Measurements from ENCODE around the gene FLYWCH2.

FLYWCH2 gene

GRCh38 chr16:2882650-2883457, at the start of gene FLYWCH2:
FLYWCH2 (plus strand) TSS chr16:2883215; CDS start chr16:2896450, 13,235 bp downstream.
- DNase-seq: peak; percentile 92 to 100 (median 98)

GRCh38 chr16:2833776-2834175, 49.2 kb upstream of the FLYWCH2 start:
- DNase-seq: no peak

GRCh38 chr16:2834968-2835367, 48.0 kb upstream of the FLYWCH2 start:
- no peak for DNase-seq

- peak in 10 of 58 donors; percentile 2 to 47 (median 12) for DNase-seq
Observed at GRCh38 chr16:2835638-2836493, 47.1 kb upstream of the FLYWCH2 start.

GRCh38 chr16:2836646-2837508, 46.1 kb upstream of the FLYWCH2 start:
- no peak for DNase-seq

GRCh38 chr16:2838928-2839327, 44.1 kb upstream of the FLYWCH2 start:
- peak in 54 of 58 donors; percentile 4 to 76 (median 52) for DNase-seq

- no peak for DNase-seq
Observed at GRCh38 chr16:2839650-2840450, 43.2 kb upstream of the FLYWCH2 start.

- no peak for DNase-seq
Observed at GRCh38 chr16:2840914-2841313, 42.1 kb upstream of the FLYWCH2 start.

- no peak for DNase-seq
Observed at GRCh38 chr16:2841606-2842339, 41.2 kb upstream of the FLYWCH2 start.

- DNase-seq: peak in 6 of 58 donors; percentile 7 to 40 (median 13)
Observed at GRCh38 chr16:2842340-2843000, 40.5 kb upstream of the FLYWCH2 start.

- DNase-seq: no peak
Observed at GRCh38 chr16:2843526-2843925, 39.5 kb upstream of the FLYWCH2 start.

- no peak for DNase-seq
Observed at GRCh38 chr16:2845116-2845515, 37.9 kb upstream of the FLYWCH2 start.

GRCh38 chr16:2846511-2847310, 36.3 kb upstream of the FLYWCH2 start:
- DNase-seq: no peak

- DNase-seq: no peak
Observed at GRCh38 chr16:2848933-2849725, 33.9 kb upstream of the FLYWCH2 start.

GRCh38 chr16:2852003-2852730, 30.8 kb upstream of the FLYWCH2 start:
- DNase-seq: no peak

- DNase-seq: no peak
Observed at GRCh38 chr16:2852731-2853507, 30.1 kb upstream of the FLYWCH2 start.
